SK-N-SH (cell line): ENCODE results near the gene CMYA5. TPM values are rescaled to one million over a fixed set of nuclear protein-coding genes. Genes with fewer than 3 reads are reported as not detected.
A peak's percentile ranks its signal among the peaks of the same experiment; 100 is the strongest.

Experiments
- CTCF ChIA-PET: fragments of 300-600, 350-600 bp; formaldehyde crosslinking; extraction: SDS; loops from one replicate; lab custom pipeline; 2021; lab: Yijun Ruan, JAX
- POLR2A ChIA-PET: fragments of 350-600 bp; sonication (Branson Sonifier 250); formaldehyde crosslinking; extraction: SDS; loops from one replicate; lab custom pipeline; 2020; ENCODE audit warnings: antibody characterized with exemption, inconsistent platforms; lab: Yijun Ruan, JAX
- DNase-seq: peaks from one replicate; pipeline ENCODE4 v3.0.0; 2012
- H2AFZ ChIP-seq: fragments of 200-600 bp; sonication (generic); 2 replicates; pipeline ENCODE4 v1.8.1; 2016; ENCODE audit warnings: antibody characterized with exemption, mild to moderate bottlenecking, low read depth
- H3F3A ChIP-seq: fragments of 200-600 bp; sonication (generic); replicated peaks from 2 replicates; pipeline ENCODE3; 2016; ENCODE audit warnings: antibody characterized with exemption, mild to moderate bottlenecking; ENCODE audit not compliant: insufficient read depth
- H3K27ac ChIP-seq, 2 experiments: fragments of 200-500 bp in 1 of 2; fragments of 200-600 bp in 1 of 2; sonication (Bioruptor generic) in 1 of 2; sonication (generic), shearing (Covaris generic) in 1 of 2; 2 replicates each; pipeline versions ENCODE4 v1.5.1 to v1.6.1; 2014 to 2016; ENCODE audit warnings: low read depth in 2 of 2, inconsistent platforms in 1 of 2, low read length in 1 of 2, mild to moderate bottlenecking in 1 of 2, mixed read lengths in 1 of 2
- H3K27me3 ChIP-seq: fragments of 200-600 bp; sonication (generic), shearing (Covaris generic); 2 replicates; pipeline ENCODE4 v1.6.1; 2016; ENCODE audit warnings: mixed run types; ENCODE audit not compliant: insufficient read depth
- H3K36me3 ChIP-seq, 2 experiments: fragments of 200-500 bp in 1 of 2; fragments of 200-600 bp in 1 of 2; sonication (Bioruptor generic) in 1 of 2; sonication (generic) in 1 of 2; replicated peaks in 1 of 2; 2 replicates each; pipeline versions ENCODE3 to v1.5.1; 2014 to 2016; ENCODE audit warnings: low read length in 1 of 2, mild to moderate bottlenecking in 1 of 2; ENCODE audit not compliant: insufficient read depth in 2 of 2, control insufficient read depth in 1 of 2
- H3K4me1 ChIP-seq, 2 experiments: fragments of 200-500 bp in 1 of 2; fragments of 200-600 bp in 1 of 2; sonication (Bioruptor generic) in 1 of 2; sonication (generic), shearing (Covaris generic) in 1 of 2; 2 replicates each; pipeline versions ENCODE4 v1.5.1 to v1.6.1; 2014 to 2016; ENCODE audit warnings: low read depth in 1 of 2, low read length in 1 of 2, mixed run types in 1 of 2; ENCODE audit not compliant: insufficient read depth in 2 of 2, control insufficient read depth in 1 of 2
- H3K4me2 ChIP-seq: fragments of 200-600 bp; sonication (generic), shearing (Covaris generic); 2 replicates; pipeline ENCODE4 v1.6.1; 2017; ENCODE audit warnings: mixed run types
- H3K4me3 ChIP-seq, 2 experiments: fragments of 200-500 bp in 1 of 2; fragments of 200-600 bp in 1 of 2; sonication (Bioruptor generic) in 1 of 2; sonication (generic), shearing (Covaris generic) in 1 of 2; 2 replicates each; pipeline versions ENCODE4 v1.5.1 to v1.8.1; 2014 to 2016; ENCODE audit warnings: low read depth in 2 of 2, inconsistent platforms in 1 of 2, low read length in 1 of 2, mild to moderate bottlenecking in 1 of 2, mixed read lengths in 1 of 2, moderate library complexity in 1 of 2
- H3K79me2 ChIP-seq: fragments of 200-600 bp; sonication (generic); 2 replicates; pipeline ENCODE4 v1.8.1; 2017; ENCODE audit warnings: mild to moderate bottlenecking; ENCODE audit not compliant: insufficient read depth
- H3K9ac ChIP-seq: fragments of 200-600 bp; sonication (generic); 2 replicates; pipeline ENCODE4 v1.6.1; 2017; ENCODE audit warnings: mixed run types
- H3K9me2 ChIP-seq: fragments of 200-600 bp; sonication (generic); 2 replicates; pipeline ENCODE4 v1.6.1; 2017; ENCODE audit warnings: mixed run types
- H3K9me3 ChIP-seq: fragments of 200-600 bp; sonication (generic); 2 replicates; pipeline ENCODE4 v1.6.1; 2017; ENCODE audit warnings: mixed run types, mild to moderate bottlenecking, moderate library complexity
- H4K20me1 ChIP-seq: fragments of 200-600 bp; sonication (generic); 2 replicates; pipeline ENCODE4 v1.6.1; 2017; ENCODE audit warnings: mild to moderate bottlenecking, mixed run types; ENCODE audit not compliant: insufficient read depth
- CHD2 ChIP-seq: fragments of 150-350 bp; IDR thresholded peaks from 2 replicates; pipeline ENCODE4 v1.6.1; 2018; ENCODE audit warnings: low read length; ENCODE audit not compliant: partially characterized antibody
- ELF1 ChIP-seq: IDR thresholded peaks from 2 replicates; pipeline ENCODE4 v1.4.0; 2012
- EZH2phosphoT487 ChIP-seq: fragments of 200-600 bp; sonication (generic); IDR thresholded peaks from 2 replicates; pipeline ENCODE4 v1.6.1; 2017; ENCODE audit warnings: low read depth, mixed run types, mild to moderate bottlenecking, antibody characterized with exemption, moderate library complexity, borderline replicate concordance
- FOSL2 ChIP-seq: IDR thresholded peaks from 2 replicates; pipeline ENCODE4 v1.4.0; 2012; ENCODE audit warnings: low read depth, mild to moderate bottlenecking, moderate library complexity, borderline replicate concordance
- FOXJ3 ChIP-seq: sonication (generic); formaldehyde crosslinking; IDR thresholded peaks from 2 replicates; pipeline ENCODE4 v1.5.1; 2020; ENCODE audit warnings: mild to moderate bottlenecking, missing genetic modification reagents
- FOXM1 ChIP-seq: IDR thresholded peaks from 2 replicates; pipeline ENCODE4 v1.4.0; 2012; ENCODE audit warnings: low read depth, mild to moderate bottlenecking
- GABPA ChIP-seq: IDR thresholded peaks from 2 replicates; pipeline ENCODE4 v1.4.0; 2012; ENCODE audit warnings: low read depth, mild to moderate bottlenecking
- GATA2 ChIP-seq: sonication (generic); formaldehyde crosslinking; IDR thresholded peaks from 2 replicates; pipeline ENCODE4 v1.5.0; 2020; ENCODE audit warnings: mild to moderate bottlenecking, missing genetic modification reagents
- IRF3 ChIP-seq: fragments of 150-350 bp; IDR thresholded peaks from 2 replicates; pipeline ENCODE4 v1.6.1; 2016; ENCODE audit warnings: mild to moderate bottlenecking, low read depth, low read length
- PBX3 ChIP-seq: IDR thresholded peaks from 2 replicates; pipeline ENCODE4; 2012
- POLR2AphosphoS5 ChIP-seq: IDR thresholded peaks from 2 replicates; pipeline ENCODE4 v1.6.1; 2012; ENCODE audit warnings: low read depth, low read length
- RAD21 ChIP-seq: IDR thresholded peaks from 2 replicates; pipeline ENCODE4 v1.6.1; 2012; ENCODE audit warnings: mild to moderate bottlenecking, low read length
- REST ChIP-seq: IDR thresholded peaks from 2 replicates; pipeline ENCODE4 v1.6.1; 2012; ENCODE audit warnings: mild to moderate bottlenecking, low read depth, low read length, moderate library complexity
- RFX5 ChIP-seq: IDR thresholded peaks from 2 replicates; pipeline ENCODE4 v1.6.1; 2012; ENCODE audit warnings: mild to moderate bottlenecking, improper control_type of control experiment, low read length
- SIN3A ChIP-seq: IDR thresholded peaks from 2 replicates; pipeline ENCODE4 v1.6.1; 2012; ENCODE audit warnings: low read depth, mild to moderate bottlenecking, low read length, moderate library complexity, borderline replicate concordance
- TEAD4 ChIP-seq: IDR thresholded peaks from 2 replicates; pipeline ENCODE4 v1.4.0; 2012; ENCODE audit warnings: mild to moderate bottlenecking, borderline replicate concordance; ENCODE audit not compliant: insufficient read depth
- YY1 ChIP-seq: IDR thresholded peaks from 2 replicates; pipeline ENCODE4 v1.4.0; 2012; ENCODE audit warnings: low read depth, mild to moderate bottlenecking
- WGBS: methylation state at CpG from one replicate; pipeline ENCODE4 v1.1.6; 2017; ENCODE audit warnings: low lambda C conversion rate; 5-methylcytosine and 5-hydroxymethylcytosine counted together
- polyA plus RNA-seq, 3 experiments: library from polyadenylated mRNA; depleted of rRNA; stranded (reverse); fragments of >200 nt; gene quantifications; 2 replicates each; pipeline ENCODE4 v1.2.3, GENCODE V29; 2012
- TF ChIP-seq, protein P1 (sequence below): IDR thresholded peaks from 2 replicates; pipeline ENCODE4 v1.4.0; 2012; ENCODE audit warnings: low read depth, borderline replicate concordance
- TF ChIP-seq, protein P2 (sequence below): fragments of 150-350 bp; IDR thresholded peaks from 2 replicates; pipeline ENCODE4 v1.6.1; 2017; ENCODE audit warnings: antibody characterized with exemption, low read length, low read depth, borderline replicate concordance

The CMYA5 gene
- polyA plus RNA-seq, 1 of the 3 experiments (the other 2 are of a cell fraction) = 0.12 TPM

- H3K4me1 ChIP-seq = no peaks in the 10 kb centered on the region; a peak in 1 of 4 replicates
- no peak overlapping the region for H3K4me3 ChIP-seq
- H2AFZ ChIP-seq = no peak overlapping the region
- no peak overlapping the region for H3K9ac ChIP-seq
- H3K4me2 ChIP-seq = no peak overlapping the region
- no peak for DNase-seq
- no peaks in the 10 kb centered on the region for H3K9me2 ChIP-seq
- TF ChIP-seq, protein P1, sequence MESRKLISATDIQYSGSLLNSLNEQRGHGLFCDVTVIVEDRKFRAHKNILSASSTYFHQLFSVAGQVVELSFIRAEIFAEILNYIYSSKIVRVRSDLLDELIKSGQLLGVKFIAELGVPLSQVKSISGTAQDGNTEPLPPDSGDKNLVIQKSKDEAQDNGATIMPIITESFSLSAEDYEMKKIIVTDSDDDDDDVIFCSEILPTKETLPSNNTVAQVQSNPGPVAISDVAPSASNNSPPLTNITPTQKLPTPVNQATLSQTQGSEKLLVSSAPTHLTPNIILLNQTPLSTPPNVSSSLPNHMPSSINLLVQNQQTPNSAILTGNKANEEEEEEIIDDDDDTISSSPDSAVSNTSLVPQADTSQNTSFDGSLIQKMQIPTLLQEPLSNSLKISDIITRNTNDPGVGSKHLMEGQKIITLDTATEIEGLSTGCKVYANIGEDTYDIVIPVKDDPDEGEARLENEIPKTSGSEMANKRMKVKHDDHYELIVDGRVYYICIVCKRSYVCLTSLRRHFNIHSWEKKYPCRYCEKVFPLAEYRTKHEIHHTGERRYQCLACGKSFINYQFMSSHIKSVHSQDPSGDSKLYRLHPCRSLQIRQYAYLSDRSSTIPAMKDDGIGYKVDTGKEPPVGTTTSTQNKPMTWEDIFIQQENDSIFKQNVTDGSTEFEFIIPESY = no peak
- TF ChIP-seq FOSL2 (no peak), PBX3 (no peak), POLR2AphosphoS5 (no peak), GATA2 (CRISPR knock-in tag) (no peak), CHD2 (no peak), IRF3 (no peak), RFX5 (no peak)
- TF ChIP-seq, protein P2, sequence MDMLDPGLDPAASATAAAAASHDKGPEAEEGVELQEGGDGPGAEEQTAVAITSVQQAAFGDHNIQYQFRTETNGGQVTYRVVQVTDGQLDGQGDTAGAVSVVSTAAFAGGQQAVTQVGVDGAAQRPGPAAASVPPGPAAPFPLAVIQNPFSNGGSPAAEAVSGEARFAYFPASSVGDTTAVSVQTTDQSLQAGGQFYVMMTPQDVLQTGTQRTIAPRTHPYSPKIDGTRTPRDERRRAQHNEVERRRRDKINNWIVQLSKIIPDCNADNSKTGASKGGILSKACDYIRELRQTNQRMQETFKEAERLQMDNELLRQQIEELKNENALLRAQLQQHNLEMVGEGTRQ = no peak
- H3K79me2 ChIP-seq = no peaks in the 10 kb centered on the region
- no peaks in the 10 kb centered on the region for H3K36me3 ChIP-seq
- H4K20me1 ChIP-seq = no peaks in the 10 kb centered on the region
- H3K27ac ChIP-seq = no peak overlapping the region
- H3K9me3 ChIP-seq = no peaks in the 10 kb centered on the region
- no peaks in the 10 kb centered on the region for H3F3A ChIP-seq
- POLR2A ChIA-PET = no interaction called here
- CTCF ChIA-PET = interaction anchor here (1.7 kb wide), 1 partner anchor 64 kb away, joined by 4 read pairs; no protein-coding TSS in a partner anchor
- H3K27me3 ChIP-seq = no peaks in the 10 kb centered on the region
These were observed 104.1 kb downstream of the CMYA5 start for GRCh38 chr5:79793722-79794121.

DNA sequence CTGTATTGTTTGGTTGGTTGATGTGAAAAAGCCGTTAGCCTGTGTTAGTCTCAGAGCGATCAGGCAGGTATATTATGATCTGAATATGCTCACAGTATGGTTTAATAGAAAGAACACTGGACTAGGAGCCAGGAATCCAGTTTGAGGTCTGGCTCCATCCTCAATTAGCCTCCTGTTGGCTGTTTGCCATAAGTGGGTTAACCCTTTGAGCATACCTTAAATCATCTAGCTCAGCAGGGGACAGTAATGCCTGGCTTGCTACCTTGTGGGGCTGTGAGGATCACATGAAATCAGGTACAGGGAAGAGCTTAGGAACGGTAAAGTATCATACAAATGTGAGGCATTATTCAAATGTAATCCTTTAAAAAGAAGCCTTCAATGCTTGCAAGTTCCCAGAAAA lies 104.7 kb downstream of the CMYA5 start:
- H3K4me2 ChIP-seq = no peak overlapping the region
- H3K9me2 ChIP-seq = no peaks in the 10 kb centered on the region
- H3K79me2 ChIP-seq = no peaks in the 10 kb centered on the region
- peak; percentile 18 for DNase-seq
- 76% methylated on average over 3 of the region's 3 CpGs for WGBS
- no peaks in the 10 kb centered on the region for H3F3A ChIP-seq
- no peaks in the 10 kb centered on the region for H3K9me3 ChIP-seq
- ChIA-PET CTCF (interaction anchor here (1.7 kb wide), 1 partner anchor 64 kb away, joined by 4 read pairs; no protein-coding TSS in a partner anchor), POLR2A (no interaction called here)
- H4K20me1 ChIP-seq = no peaks in the 10 kb centered on the region
- H3K4me1 ChIP-seq = no peaks in the 10 kb centered on the region; a peak in 1 of 4 replicates
- no peak overlapping the region for H3K4me3 ChIP-seq
- H3K9ac ChIP-seq = no peak overlapping the region
- no peaks in the 10 kb centered on the region for H3K27me3 ChIP-seq
- no peak overlapping the region for H3K27ac ChIP-seq
- H2AFZ ChIP-seq = no peak overlapping the region
- no peaks in the 10 kb centered on the region for H3K36me3 ChIP-seq
- TF ChIP-seq EZH2phosphoT487 (no peak), POLR2AphosphoS5 (no peak), ELF1 (no peak), REST (no peak), YY1 (no peak), SIN3A (no peak), FOXJ3 (CRISPR knock-in tag) (no peak), TEAD4 (no peak), RAD21 (no peak), FOXM1 (no peak), FOSL2 (no peak), GABPA (no peak)
